Measurements from ENCODE around the gene LGALS14.
"Not testable (repeated sequence)": the region's sequence is repeated elsewhere in the genome, so short reads cannot be mapped to it uniquely, and the experiment has no call there.

Gene LGALS14

GRCh38 chr19:39696387-39696786, 7.9 kb upstream of the LGALS14 start:
- DNase-seq: no peak

- no peak for DNase-seq
Observed at GRCh38 chr19:39698535-39698934, 5.7 kb upstream of the LGALS14 start.

GRCh38 chr19:39701291-39701690, 3.0 kb upstream of the LGALS14 start:
- no peak for DNase-seq

- no peak for DNase-seq
Observed at GRCh38 chr19:39705578-39706188, 1.4 kb downstream of the LGALS14 start.

GRCh38 chr19:39708594-39708993, 4.3 kb downstream of the LGALS14 start:
- no peak for DNase-seq

- DNase-seq: no peak
Observed at GRCh38 chr19:39709026-39709872, 5.0 kb downstream of the LGALS14 start.

- DNase-seq: no peak
Observed at GRCh38 chr19:39710333-39710890, 6.1 kb downstream of the LGALS14 start.

- DNase-seq: not testable (repeated sequence)
Observed at GRCh38 chr19:39720144-39720543, 15.9 kb downstream of the LGALS14 start.

GRCh38 chr19:39725995-39726394, 21.7 kb downstream of the LGALS14 start:
- no peak for DNase-seq

- DNase-seq: no peak
Observed at GRCh38 chr19:39727070-39727800, 23.0 kb downstream of the LGALS14 start.

GRCh38 chr19:39728040-39728439, 23.8 kb downstream of the LGALS14 start:
- no peak for DNase-seq

GRCh38 chr19:39729594-39729993, 25.3 kb downstream of the LGALS14 start:
- DNase-seq: no peak

GRCh38 chr19:39731685-39732084, 27.4 kb downstream of the LGALS14 start:
- DNase-seq: no peak

- DNase-seq: no peak
Observed at GRCh38 chr19:39733841-39734240, 29.6 kb downstream of the LGALS14 start.

- DNase-seq: no peak
Observed at GRCh38 chr19:39735688-39736087, 31.4 kb downstream of the LGALS14 start.

GRCh38 chr19:39736088-39736487, 31.8 kb downstream of the LGALS14 start:
- DNase-seq: no peak

- no peak for DNase-seq
Observed at GRCh38 chr19:39737351-39737750, 33.1 kb downstream of the LGALS14 start.

GRCh38 chr19:39737891-39738290, 33.6 kb downstream of the LGALS14 start, which contains the start of gene CLC:
TSS of gene CLC (minus strand) at chr19:39738029. CDS start at chr19:39737952, 77 bp downstream.
- no peak for DNase-seq

GRCh38 chr19:39738814-39739213, 34.5 kb downstream of the LGALS14 start:
- no peak for DNase-seq

- no peak for DNase-seq
Observed at GRCh38 chr19:39740395-39740794, 36.1 kb downstream of the LGALS14 start.

- DNase-seq: no peak
Observed at GRCh38 chr19:39745643-39746042, 41.4 kb downstream of the LGALS14 start.

- no peak for DNase-seq
Observed at GRCh38 chr19:39746836-39747529, 42.7 kb downstream of the LGALS14 start.

- DNase-seq: no peak
Observed at GRCh38 chr19:39749981-39750380, 45.7 kb downstream of the LGALS14 start.
